Muscle of leg (tissue), 11 donors: Measurements from ENCODE around the gene SLC30A2. TPM values are rescaled to one million over a fixed set of nuclear protein-coding genes. Genes with fewer than 3 reads are reported as not detected.

Source experiments
- DNase-seq: peaks from one replicate; pipeline ENCODE4 v3.0.0; 2013
- H3K27ac ChIP-seq: one replicate; pipeline ENCODE4 v1.5.1; 2013; ENCODE audit warnings: mild to moderate bottlenecking, low read length, control low read depth
- H3K27me3 ChIP-seq: one replicate; pipeline ENCODE4 v1.6.1; 2013; ENCODE audit warnings: low read length; ENCODE audit not compliant: control insufficient read depth, insufficient read depth
- H3K36me3 ChIP-seq: one replicate; pipeline ENCODE4 v1.6.1; 2013; ENCODE audit warnings: low read length; ENCODE audit not compliant: control insufficient read depth, insufficient read depth
- H3K4me1 ChIP-seq: one replicate; pipeline ENCODE4 v1.6.1; 2013; ENCODE audit warnings: low read length; ENCODE audit not compliant: control insufficient read depth, insufficient read depth
- H3K4me3 ChIP-seq: one replicate; pipeline ENCODE4 v1.5.1; 2013; ENCODE audit warnings: low read length, control low read depth
- H3K9me3 ChIP-seq: replicated peaks from 2 replicates; pipeline ENCODE4 v1.6.1; 2013; ENCODE audit warnings: low read depth, low read length; ENCODE audit not compliant: control insufficient read depth
- WGBS: methylation state at CpG from one replicate; pipeline ENCODE4 v1.1.5; 2013; ENCODE audit warnings: missing lambda C conversion rate; ENCODE audit not compliant: insufficient coverage; 5-methylcytosine and 5-hydroxymethylcytosine counted together
- polyA plus RNA-seq, 8 donors: library from polyadenylated mRNA; unstranded; fragments of 120-200 nt; gene quantifications; one replicate each; pipeline versions ENCODE4 v1.2.1 to v1.2.3, GENCODE V29; 2013; ENCODE audit warnings: inconsistent platforms in 1 of 8, low replicate concordance in 1 of 8; ENCODE audit not compliant: insufficient read length in 8 of 8, insufficient read depth in 1 of 8
- total RNA-seq: library from RNA; stranded (reverse); fragments of 120-200 nt; gene quantifications from one replicate; pipeline ENCODE4 v1.2.4, GENCODE V29; 2013

The SLC30A2 gene
- total and polyA plus RNA-seq, 9 donors: 0.29 to 2.0 (median 0.69) TPM

- no peak overlapping the region for H3K4me3 ChIP-seq
- H3K36me3 ChIP-seq: peaks cover 2% of the 10 kb centered on the region
- H3K9me3 ChIP-seq: no peaks in the 10 kb centered on the region
- WGBS: 83% methylated on average over 5 of the region's 6 CpGs
- peaks cover 9% of the 10 kb centered on the region for H3K27me3 ChIP-seq
- no peak overlapping the region for H3K27ac ChIP-seq
- peaks cover 17% of the 10 kb centered on the region for H3K4me1 ChIP-seq
- no peak for DNase-seq
Observed at GRCh38 chr1:26070963-26071342, 25.0 kb upstream of the SLC30A2 start.

- peaks cover 6% of the 10 kb centered on the region for H3K36me3 ChIP-seq
- peaks cover 22% of the 10 kb centered on the region for H3K4me1 ChIP-seq
- no peak for DNase-seq
- no peak overlapping the region for H3K27ac ChIP-seq
- no peaks in the 10 kb centered on the region for H3K9me3 ChIP-seq
- peaks cover 9% of the 10 kb centered on the region for H3K27me3 ChIP-seq
- H3K4me3 ChIP-seq: no peak overlapping the region
- WGBS: 94% methylated on average over 2 of the region's 4 CpGs
Observed at GRCh38 chr1:26070296-26070962, 24.5 kb upstream of the SLC30A2 start.

GRCh38 chr1:26069941-26070295 lies 24.0 kb upstream of the SLC30A2 start:
- H3K27me3 ChIP-seq: peaks cover 9% of the 10 kb centered on the region
- H3K27ac ChIP-seq: no peak overlapping the region
- WGBS: no CpG with 5 or more reads among the region's 1 CpG

GRCh38 chr1:26067432-26067911 lies 21.6 kb upstream of the SLC30A2 start, which contains the start of gene TRIM63:
TSS of gene TRIM63 (minus strand) at chr1:26067630. CDS start at chr1:26067494, 136 bp downstream.
- Histone ChIP-seq H3K9me3 (no peaks in the 10 kb centered on the region), H3K4me1 (peaks cover 23% of the 10 kb centered on the region), H3K36me3 (peaks cover 14% of the 10 kb centered on the region), H3K27me3 (peaks cover 8% of the 10 kb centered on the region), H3K4me3 (peak within 1 kb of the TSS; percentile 58), H3K27ac (peak within 1 kb of the TSS; percentile 88)
- peak; percentile 76 for DNase-seq
- 41% methylated on average over 9 of the region's 9 CpGs for WGBS

More at GRCh38 chr1:26069941-26070295, 24.0 kb upstream of the SLC30A2 start:
- Histone ChIP-seq H3K4me1 (peaks cover 27% of the 10 kb centered on the region), H3K9me3 (no peaks in the 10 kb centered on the region), H3K36me3 (peaks cover 10% of the 10 kb centered on the region), H3K4me3 (no peak overlapping the region)
- no peak for DNase-seq

GRCh38 chr1:26066857-26067256 lies 20.9 kb upstream of the SLC30A2 start:
- Histone ChIP-seq H3K4me3 (peak overlapping the region; percentile 58), H3K27ac (peak overlapping the region; percentile 88), H3K27me3 (peaks cover 6% of the 10 kb centered on the region), H3K9me3 (no peaks in the 10 kb centered on the region), H3K4me1 (peaks cover 21% of the 10 kb centered on the region), H3K36me3 (peaks cover 14% of the 10 kb centered on the region)
- DNase-seq: peak; percentile 48
- 49% methylated on average over 2 of the region's 4 CpGs for WGBS

- WGBS: 60% methylated on average over 13 of the region's 15 CpGs
- peak overlapping the region; percentile 9 for H3K27ac ChIP-seq
Observed at GRCh38 chr1:26066160-26066559, 20.2 kb upstream of the SLC30A2 start.

GRCh38 chr1:26064553-26064952 lies 18.6 kb upstream of the SLC30A2 start:
- no peak overlapping the region for H3K27ac ChIP-seq
- peaks cover 31% of the 10 kb centered on the region for H3K4me1 ChIP-seq
- peaks cover 29% of the 10 kb centered on the region for H3K36me3 ChIP-seq

More at GRCh38 chr1:26066160-26066559, 20.2 kb upstream of the SLC30A2 start:
- Histone ChIP-seq H3K4me3 (peak overlapping the region; percentile 58), H3K27me3 (peaks cover 6% of the 10 kb centered on the region), H3K4me1 (peaks cover 21% of the 10 kb centered on the region), H3K36me3 (peaks cover 18% of the 10 kb centered on the region), H3K9me3 (no peaks in the 10 kb centered on the region)
- DNase-seq: no peak

GRCh38 chr1:26060832-26061574 lies 15.1 kb upstream of the SLC30A2 start:
- H3K27ac ChIP-seq: no peak overlapping the region
- WGBS: 81% methylated on average over 10 of the region's 12 CpGs
- H3K27me3 ChIP-seq: peaks cover 12% of the 10 kb centered on the region
- no peak overlapping the region for H3K4me3 ChIP-seq
- peaks cover 41% of the 10 kb centered on the region for H3K36me3 ChIP-seq
- peaks cover 21% of the 10 kb centered on the region for H3K4me1 ChIP-seq
- no peak for DNase-seq
- no peaks in the 10 kb centered on the region for H3K9me3 ChIP-seq

More at GRCh38 chr1:26064553-26064952, 18.6 kb upstream of the SLC30A2 start:
- H3K9me3 ChIP-seq: no peaks in the 10 kb centered on the region
- DNase-seq: no peak
- 79% methylated on average over 2 of the region's 3 CpGs for WGBS
- H3K27me3 ChIP-seq: peaks cover 5% of the 10 kb centered on the region
- H3K4me3 ChIP-seq: no peak overlapping the region

GRCh38 chr1:26059906-26060305 lies 14.0 kb upstream of the SLC30A2 start:
- H3K36me3 ChIP-seq: peaks cover 41% of the 10 kb centered on the region
- no peaks in the 10 kb centered on the region for H3K9me3 ChIP-seq
- no peak overlapping the region for H3K27ac ChIP-seq
- H3K27me3 ChIP-seq: peaks cover 14% of the 10 kb centered on the region
- H3K4me1 ChIP-seq: peaks cover 10% of the 10 kb centered on the region
- DNase-seq: no peak
- WGBS: 93% methylated on average over 3 of the region's 7 CpGs
- H3K4me3 ChIP-seq: no peak overlapping the region

GRCh38 chr1:26058052-26058595 lies 12.2 kb upstream of the SLC30A2 start:
- peaks cover 48% of the 10 kb centered on the region for H3K36me3 ChIP-seq
- 86% methylated on average over 5 of the region's 5 CpGs for WGBS

More at GRCh38 chr1:26058052-26058595, 12.2 kb upstream of the SLC30A2 start:
- no peak overlapping the region for H3K4me3 ChIP-seq
- peaks cover 20% of the 10 kb centered on the region for H3K27me3 ChIP-seq
- DNase-seq: no peak
- no peak overlapping the region for H3K27ac ChIP-seq
- peaks cover 10% of the 10 kb centered on the region for H3K4me1 ChIP-seq
- no peaks in the 10 kb centered on the region for H3K9me3 ChIP-seq
